Hypothalamus (tissue), 51 donors: ENCODE measurements around the gene RARB.

Experiments
- DNase-seq, 51 donors: peaks; one replicate each; lab custom pipeline; 2025; lab: John Stamatoyannopoulos, UW

Gene RARB

GRCh38 chr3:25537516-25537915, 109.5 kb downstream of the RARB start:
- no peak for DNase-seq

GRCh38 chr3:25540273-25540672, 112.2 kb downstream of the RARB start:
- no peak for DNase-seq

- DNase-seq: no peak
Measured at GRCh38 chr3:25542492-25543039, 114.5 kb downstream of the RARB start.

GRCh38 chr3:25547103-25547502, 119.0 kb downstream of the RARB start:
- no peak for DNase-seq

GRCh38 chr3:25547943-25548674, 120.0 kb downstream of the RARB start:
- DNase-seq: no peak

- DNase-seq: no peak
Measured at GRCh38 chr3:25548836-25549235, 120.8 kb downstream of the RARB start.

- DNase-seq: no peak
Measured at GRCh38 chr3:25552251-25552650, 124.2 kb downstream of the RARB start.

- no peak for DNase-seq
Measured at GRCh38 chr3:25554376-25554775, 126.3 kb downstream of the RARB start.

GRCh38 chr3:25555695-25556437, 127.8 kb downstream of the RARB start:
- DNase-seq: no peak

GRCh38 chr3:25556447-25556846, 128.4 kb downstream of the RARB start:
- DNase-seq: no peak

- DNase-seq: no peak
Measured at GRCh38 chr3:25557694-25558093, 129.6 kb downstream of the RARB start.

GRCh38 chr3:25558121-25558520, 130.1 kb downstream of the RARB start:
- DNase-seq: no peak

- no peak for DNase-seq
Measured at GRCh38 chr3:25558796-25559195, 130.7 kb downstream of the RARB start.

- no peak for DNase-seq
Measured at GRCh38 chr3:25563601-25564000, 135.5 kb downstream of the RARB start.

GRCh38 chr3:25564075-25564474, 136.0 kb downstream of the RARB start:
- DNase-seq: no peak

GRCh38 chr3:25565807-25566206, 137.7 kb downstream of the RARB start:
- DNase-seq: no peak

GRCh38 chr3:25566358-25566920, 138.4 kb downstream of the RARB start:
- DNase-seq: no peak

GRCh38 chr3:25567388-25567787, 139.3 kb downstream of the RARB start:
- no peak for DNase-seq

GRCh38 chr3:25567806-25568524, 139.9 kb downstream of the RARB start:
- DNase-seq: no peak

- DNase-seq: no peak
Measured at GRCh38 chr3:25568525-25569078, 140.5 kb downstream of the RARB start.

- DNase-seq: no peak
Measured at GRCh38 chr3:25571285-25571684, 143.2 kb downstream of the RARB start.
